H1 (cell line): ENCODE results near the gene TOR1A. TPM values are rescaled to one million over a fixed set of nuclear protein-coding genes. Genes with fewer than 3 reads are reported as not detected.

ENCODE experiments used
- CTCF ChIA-PET: fragments of 300-600 bp; sonication (Branson Sonifier 250); formaldehyde crosslinking; loops from one replicate; lab custom pipeline; 2021; ENCODE audit not compliant: partially characterized antibody; lab: Charles Lee
- POLR2A ChIA-PET: fragments of 300-600 bp; sonication (Branson Sonifier 250); formaldehyde crosslinking; loops from one replicate; lab custom pipeline; 2021; ENCODE audit warnings: inconsistent platforms; ENCODE audit not compliant: partially characterized antibody; lab: Charles Lee
- DNase-seq, 2 experiments: peaks; one replicate each; pipeline versions ENCODE4 v3.0.0 to v3.0.0-alpha.2; 2010 to 2022; ENCODE audit warnings: low spot score in 2 of 2, low read depth in 1 of 2, mixed read lengths in 1 of 2
- FAIRE-seq: peaks from 2 replicates; lab custom pipeline; 2011; peaks lifted over from hg19 to GRCh38; lab: Jason Lieb, UNC
- H2AFZ ChIP-seq: 2 replicates; pipeline ENCODE4 v1.8.1; 2012; ENCODE audit warnings: low read length, inconsistent platforms
- H2AK5ac ChIP-seq: 2 replicates; pipeline ENCODE4 v1.6.1; 2013; ENCODE audit warnings: low read depth, low read length
- H2BK120ac ChIP-seq: replicated peaks from 2 replicates; pipeline ENCODE3; 2013; ENCODE audit warnings: low read depth, low read length, inconsistent platforms
- H2BK12ac ChIP-seq: 2 replicates; pipeline ENCODE4 v1.6.1; 2013; ENCODE audit warnings: low read depth, low read length
- H2BK15ac ChIP-seq: 2 replicates; pipeline ENCODE4 v1.6.1; 2013; ENCODE audit warnings: low read length
- H2BK20ac ChIP-seq: 2 replicates; pipeline ENCODE4 v1.6.1; 2013; ENCODE audit warnings: low read length
- H2BK5ac ChIP-seq: 2 replicates; pipeline ENCODE4 v1.6.1; 2013; ENCODE audit warnings: low read depth, low read length
- H3K14ac ChIP-seq: 2 replicates; pipeline ENCODE4 v1.6.1; 2013; ENCODE audit warnings: inconsistent platforms; ENCODE audit not compliant: insufficient read length
- H3K18ac ChIP-seq: 2 replicates; pipeline ENCODE4 v1.6.1; 2013; ENCODE audit warnings: low read length; ENCODE audit errors: extremely low read depth
- H3K23ac ChIP-seq: 2 replicates; pipeline ENCODE4 v1.6.1; 2013; ENCODE audit warnings: inconsistent platforms; ENCODE audit not compliant: insufficient read length
- H3K23me2 ChIP-seq: 2 replicates; pipeline ENCODE4 v1.6.1; 2013; ENCODE audit warnings: low read depth, low read length
- H3K27ac ChIP-seq: 2 replicates; pipeline ENCODE4 v1.6.1; 2011; ENCODE audit warnings: low read depth, low read length, inconsistent platforms
- H3K27me3 ChIP-seq, 4 experiments: replicated peaks in 1 of 4; 1 replicate in 1 of 4; 2 replicates in 3 of 4; pipeline versions ENCODE4 v1.6.1 to v1.8.1; 2011 to 2013; ENCODE audit warnings: low read length in 3 of 4, mild to moderate bottlenecking in 3 of 4, inconsistent platforms in 2 of 4, mixed read lengths in 2 of 4, moderate library complexity in 1 of 4; ENCODE audit not compliant: control insufficient read depth in 3 of 4, insufficient read depth in 3 of 4; ENCODE audit errors: extremely low read depth in 1 of 4
- H3K36me3 ChIP-seq, 4 experiments: 2 replicates each; pipeline versions ENCODE4 v1.6.1 to v1.8.1; 2011 to 2013; ENCODE audit warnings: mild to moderate bottlenecking in 4 of 4, low read length in 3 of 4, moderate library complexity in 2 of 4, control low read depth in 1 of 4, inconsistent platforms in 1 of 4; ENCODE audit not compliant: insufficient read depth in 4 of 4, control insufficient read depth in 2 of 4
- H3K4ac ChIP-seq: replicated peaks from 2 replicates; pipeline ENCODE3; 2013; ENCODE audit warnings: low read length, low read depth, mixed read lengths, inconsistent platforms; ENCODE audit not compliant: insufficient read length
- H3K4me1 ChIP-seq, 4 experiments: replicated peaks in 1 of 4; 1 replicate in 1 of 4; 2 replicates in 3 of 4; pipeline versions ENCODE4 v1.6.1 to v1.8.1; 2011 to 2013; ENCODE audit warnings: low read length in 3 of 4, inconsistent platforms in 2 of 4, mixed read lengths in 1 of 4; ENCODE audit not compliant: insufficient read depth in 4 of 4, control insufficient read depth in 3 of 4
- H3K4me2 ChIP-seq, 2 experiments: 2 replicates each; pipeline versions ENCODE4 v1.6.1 to v1.8.1; 2011 to 2013; ENCODE audit warnings: low read depth in 2 of 2, low read length in 2 of 2, control low read depth in 1 of 2, inconsistent platforms in 1 of 2, mild to moderate bottlenecking in 1 of 2; ENCODE audit not compliant: insufficient read depth in 1 of 2
- H3K4me3 ChIP-seq, 4 experiments: fragments of 200-600, 300-600 bp in 1 of 4; sonication (generic), shearing (Covaris generic), sonication (Bioruptor Twin) in 1 of 4; 2 replicates each; pipeline versions ENCODE4 v1.5.1 to v1.8.1; 2011 to 2016; ENCODE audit warnings: low read length in 4 of 4, low read depth in 3 of 4, control low read depth in 2 of 4, inconsistent platforms in 2 of 4, mild to moderate bottlenecking in 2 of 4, mixed read lengths in 1 of 4, moderate library complexity in 1 of 4; ENCODE audit not compliant: insufficient read depth in 2 of 4; ENCODE audit errors: extremely low read depth in 1 of 4
- H3K56ac ChIP-seq: replicated peaks from 2 replicates; pipeline ENCODE3; 2013; ENCODE audit warnings: low read depth, mild to moderate bottlenecking, mixed read lengths, low read length, inconsistent platforms; ENCODE audit not compliant: insufficient read length
- H3K79me1 ChIP-seq: 2 replicates; pipeline ENCODE4 v1.6.1; 2013; ENCODE audit warnings: low read depth, low read length, control low read depth
- H3K79me2 ChIP-seq, 2 experiments: 2 replicates each; pipeline versions ENCODE4 v1.6.1 to v1.8.1; 2012 to 2013; ENCODE audit warnings: low read length in 2 of 2, mild to moderate bottlenecking in 2 of 2, inconsistent platforms in 1 of 2; ENCODE audit not compliant: insufficient read depth in 2 of 2, control insufficient read depth in 1 of 2
- H3K9ac ChIP-seq, 4 experiments: replicated peaks in 1 of 4; 1 replicate in 1 of 4; 2 replicates in 3 of 4; pipeline versions ENCODE4 v1.6.1 to v1.8.1; 2011 to 2013; ENCODE audit warnings: low read depth in 3 of 4, low read length in 3 of 4, control low read depth in 2 of 4, mild to moderate bottlenecking in 2 of 4, moderate library complexity in 2 of 4, inconsistent platforms in 1 of 4; ENCODE audit errors: extremely low read depth in 1 of 4
- H3K9me3 ChIP-seq, 2 experiments: 2 replicates each; pipeline versions ENCODE4 v1.6.1 to v1.8.1; 2012 to 2013; ENCODE audit warnings: mild to moderate bottlenecking in 2 of 2, moderate library complexity in 2 of 2, control low read depth in 1 of 2, inconsistent platforms in 1 of 2, low read depth in 1 of 2, low read length in 1 of 2, mixed read lengths in 1 of 2; ENCODE audit not compliant: insufficient read depth in 2 of 2
- H4K20me1 ChIP-seq, 2 experiments: replicated peaks in 1 of 2; 2 replicates each; pipeline versions ENCODE3 to v1.8.1; 2011 to 2013; ENCODE audit warnings: inconsistent platforms in 2 of 2, low read length in 2 of 2, mild to moderate bottlenecking in 1 of 2; ENCODE audit not compliant: insufficient read depth in 2 of 2, control insufficient read depth in 1 of 2
- H4K5ac ChIP-seq: 2 replicates; pipeline ENCODE4 v1.6.1; 2013; ENCODE audit warnings: low read length, low read depth, mixed read lengths, inconsistent platforms; ENCODE audit not compliant: insufficient read length
- H4K8ac ChIP-seq: 2 replicates; pipeline ENCODE4 v1.8.0; 2013; ENCODE audit warnings: mild to moderate bottlenecking, moderate library complexity, low read length, inconsistent platforms; ENCODE audit not compliant: insufficient read depth; ENCODE audit errors: extremely low read depth
- H4K91ac ChIP-seq: replicated peaks from 2 replicates; pipeline ENCODE3; 2013; ENCODE audit warnings: low read length, mixed read lengths, inconsistent platforms; ENCODE audit not compliant: insufficient read length
- BACH1 ChIP-seq: IDR thresholded peaks from 2 replicates; pipeline ENCODE4 v1.6.1; 2012; ENCODE audit warnings: low read length, improper control_type of control experiment
- CEBPB ChIP-seq: IDR thresholded peaks from 2 replicates; pipeline ENCODE4 v1.6.1; 2012; ENCODE audit warnings: low read depth, low read length
- CTBP2 ChIP-seq: IDR thresholded peaks from 2 replicates; pipeline ENCODE4 v1.7.0; 2011; ENCODE audit warnings: borderline replicate concordance, mild to moderate bottlenecking, moderate library complexity, mixed read lengths, low read length; ENCODE audit not compliant: insufficient read depth, insufficient read length
- EGR1 ChIP-seq: IDR thresholded peaks from 2 replicates; pipeline ENCODE4 v1.6.1; 2011; ENCODE audit warnings: low read depth, low read length, borderline replicate concordance
- FOSL1 ChIP-seq: IDR thresholded peaks from 2 replicates; pipeline ENCODE4 v1.6.1; 2011; ENCODE audit warnings: mild to moderate bottlenecking, low read depth, low read length, moderate library complexity; ENCODE audit not compliant: insufficient read depth
- KDM5A ChIP-seq: fragments of 200-600 bp; IDR thresholded peaks from 2 replicates; pipeline ENCODE4 v1.7.1; 2012; ENCODE audit warnings: mild to moderate bottlenecking, low read length, inconsistent platforms, mixed read lengths
- PHF8 ChIP-seq: fragments of 200-600 bp; sonication (generic); conservative IDR thresholded peaks from 2 replicates; pipeline ENCODE4 v1.7.1; 2012; ENCODE audit warnings: low read depth, mild to moderate bottlenecking, inconsistent platforms, low read length, moderate library complexity
- SIN3A ChIP-seq, 2 experiments: IDR thresholded peaks in 1 of 2; conservative IDR thresholded peaks in 1 of 2; 2 replicates each; pipeline ENCODE4 v1.6.1; 2011 to 2012; ENCODE audit warnings: low read length in 2 of 2, improper control_type of control experiment in 1 of 2, low read depth in 1 of 2, mild to moderate bottlenecking in 1 of 2
- TAF1 ChIP-seq: IDR thresholded peaks from 2 replicates; pipeline ENCODE4 v1.6.1; 2011; ENCODE audit warnings: mild to moderate bottlenecking, low read depth, low read length
- TBP ChIP-seq: IDR thresholded peaks from 2 replicates; pipeline ENCODE4 v1.6.1; 2011; ENCODE audit warnings: low read depth, low read length, improper control_type of control experiment
- WGBS, 2 experiments: shearing (Covaris generic) in 1 of 2; methylation state at CpG; one replicate each; pipeline versions ENCODE4 v1.1.6 to v1.1.7; 2013 to 2015; ENCODE audit warnings: low lambda C conversion rate in 2 of 2, mixed read lengths in 2 of 2, inconsistent platforms in 1 of 2, low coverage in 1 of 2, missing lambda C conversion rate in 1 of 2; ENCODE audit not compliant: insufficient replicate concordance in 2 of 2, insufficient coverage in 1 of 2, insufficient read length in 1 of 2; ENCODE audit errors: extremely low coverage in 1 of 2, missing lambda C conversion rate in 1 of 2; 5-methylcytosine and 5-hydroxymethylcytosine counted together
- polyA plus RNA-seq, 7 experiments: library from polyadenylated mRNA; depleted of rRNA in 3 of 7; stranded (reverse) in 5 of 7; unstranded in 2 of 7; fragments of >200 nt in 5 of 7; fragments of 200-250 nt in 2 of 7; gene quantifications; 1 replicate in 5 of 7; 2 replicates in 1 of 7; 4 replicates in 1 of 7; pipeline versions ENCODE4 v1.2.1 to v1.2.3, GENCODE V29; 2011 to 2013; ENCODE audit warnings: missing spikeins in 2 of 7, mixed read lengths in 2 of 7
- total RNA-seq: library from RNA; stranded (reverse); fragmentation: NEBNext Ultra II Directional; extraction: Animal tissue kit (Norgen Biotek cat#: 25700); gene quantifications from 2 replicates; pipeline ENCODE4 v1.2.1, GENCODE V29; 2021
- TF ChIP-seq, protein P1 (sequence below): IDR thresholded peaks from 2 replicates; pipeline ENCODE4 v1.6.1; 2012; ENCODE audit warnings: inconsistent platforms

The TOR1A gene
- total and polyA plus RNA-seq, 2 of the 8 experiments (the other 6 are each of a cell fraction or from before 2014, with no cell fraction given), result 37.6 to 46.7 TPM

DNA sequence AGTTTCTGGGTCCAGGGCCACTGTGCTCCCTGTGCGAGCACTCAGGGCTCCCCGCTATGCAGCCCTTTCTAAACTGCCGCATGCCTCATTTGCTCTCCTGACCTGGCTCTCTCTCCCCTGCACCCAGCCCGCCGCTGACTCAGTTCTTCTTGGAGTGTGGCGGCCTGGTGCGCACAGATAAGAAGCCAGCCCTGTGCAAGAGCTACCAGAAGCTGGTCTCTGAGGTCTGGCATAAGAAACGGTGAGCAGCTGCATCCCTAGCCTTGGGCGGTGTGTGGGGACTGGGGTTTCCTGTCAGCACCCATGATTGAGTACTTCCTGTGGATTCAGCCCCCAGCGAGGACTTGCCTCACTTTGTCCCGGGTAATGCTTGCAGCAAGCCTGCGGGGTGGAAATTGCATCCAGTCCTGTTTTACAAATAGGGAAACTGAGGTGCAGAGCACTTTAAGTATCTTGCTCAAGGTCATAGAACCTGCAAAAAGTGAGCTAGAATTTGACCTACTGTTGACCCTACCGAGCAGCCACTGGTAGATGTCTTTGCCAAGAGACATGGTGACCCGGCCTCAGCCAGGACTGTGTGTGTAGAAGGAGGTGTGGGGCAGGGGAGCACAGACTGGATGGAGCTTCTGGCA is 39.2 kb upstream of the TOR1A start:
- Histone ChIP-seq H3K9ac (no peak overlapping the region), H3K79me1 (no peaks in the 10 kb centered on the region), H4K91ac (no peak overlapping the region), H3K18ac (no peak overlapping the region), H2BK20ac (no peak overlapping the region), H2BK5ac (no peak overlapping the region), H2BK12ac (no peak overlapping the region), H2BK15ac (no peak overlapping the region), H4K20me1 (peaks cover 3% of the 10 kb centered on the region in 2 experiments), H3K4me3 (no peak overlapping the region), H3K4me1 (no peaks in the 10 kb centered on the region), H4K5ac (no peak overlapping the region), H2BK120ac (no peak overlapping the region), H3K14ac (no peak overlapping the region), H3K23ac (no peak overlapping the region), H3K9me3 (no peaks in the 10 kb centered on the region), H3K79me2 (no peaks in the 10 kb centered on the region), H4K8ac (no peak overlapping the region), H2AFZ (no peak overlapping the region), H2AK5ac (no peak overlapping the region), H3K23me2 (no peaks in the 10 kb centered on the region), H3K56ac (no peak overlapping the region), H3K27me3 (no peaks in the 10 kb centered on the region), H3K36me3 (peaks cover 0 to 6% (median 0%) of the 10 kb centered on the region in 4 experiments; a peak in 3 of 8 replicates), H3K4me2 (no peak overlapping the region), H3K27ac (no peak overlapping the region), H3K4ac (no peak overlapping the region)
- CTCF ChIA-PET, result interaction anchor here (0.6 to 0.9 kb wide), 2 partner anchors 25 to 360 kb away, joined by 3 read pairs; no protein-coding TSS in a partner anchor
- 94% methylated on average over 10 of the region's 14 CpGs; no CpG with 5 or more reads in 1 of the 2 experiments for WGBS, 2 experiments
- TF ChIP-seq CEBPB (no peak), TAF1 (no peak), KDM5A (no peak), PHF8 (no peak), SIN3A (conservative IDR thresholded peaks at IDR 0.05 in 1 of 2, IDR thresholded peaks at IDR 0.05 in 1 of 2; ENCODE audit: low read depth in 1 of 2, low read length in 2 of 2) (no peak), BACH1 (no peak), FOSL1 (no peak), CTBP2 (no peak), EGR1 (no peak), TBP (no peak)
- TF ChIP-seq, protein P1, sequence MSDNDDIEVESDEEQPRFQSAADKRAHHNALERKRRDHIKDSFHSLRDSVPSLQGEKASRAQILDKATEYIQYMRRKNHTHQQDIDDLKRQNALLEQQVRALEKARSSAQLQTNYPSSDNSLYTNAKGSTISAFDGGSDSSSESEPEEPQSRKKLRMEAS, result no peak
- DNase-seq (no peak), FAIRE-seq (no peak)
- POLR2A ChIA-PET, result interaction anchor here (1.3 kb wide), 1 partner anchor 9 kb away, joined by 3 read pairs; no protein-coding TSS in a partner anchor
